HepG2 (cell line): ENCODE measurements around the gene BACH2. TPM values are rescaled to one million over a fixed set of nuclear protein-coding genes. Genes with fewer than 3 reads are reported as not detected.

Experiments used
- ATAC-seq: fragments of 200-7000 bp; cut with Tn5 transposase; 3 replicates; pipeline ENCODE4 v1.9.1; 2020; ENCODE audit warnings: mild to moderate bottlenecking, moderate library complexity
- BruUV-seq: library from RNA; stranded (reverse); fragments of 400-500 nt; replicated peaks from 2 replicates; lab custom pipeline; 2021; lab: Mats Ljungman, UMichigan
- CTCF ChIA-PET: fragments of 300-600 bp; formaldehyde crosslinking; extraction: SDS; loops from one replicate; lab custom pipeline; 2021; ENCODE audit warnings: low total read pairs, inconsistent platforms, low intra/inter-chr PET ratio; lab: Yijun Ruan, JAX
- POLR2A ChIA-PET: fragments of 350-600 bp; sonication (Branson Sonifier 250); formaldehyde crosslinking; loops from one replicate; lab custom pipeline; 2020; ENCODE audit warnings: antibody characterized with exemption, inconsistent platforms; lab: Yijun Ruan, JAX
- DNase-seq: peaks from one replicate; pipeline ENCODE4 v3.0.0-alpha.2; 2015; ENCODE audit warnings: low spot score
- FAIRE-seq: peaks from 3 replicates; lab custom pipeline; 2011; peaks lifted over from hg19 to GRCh38; lab: Jason Lieb, UNC
- H2AFZ ChIP-seq: one replicate; pipeline ENCODE4 v1.6.1; 2011; ENCODE audit warnings: low read length, inconsistent platforms
- H3K27ac ChIP-seq: fragments of 300-600 bp; 3 replicates; pipeline ENCODE4 v1.8.0; 2011; ENCODE audit warnings: mixed run types, mild to moderate bottlenecking, mixed read lengths, low read length, inconsistent platforms; ENCODE audit not compliant: insufficient read depth; ENCODE audit errors: extremely low read length
- H3K27me3 ChIP-seq, 2 experiments: fragments of 200-600 bp in 1 of 2; 2 replicates in 1 of 2; 3 replicates in 1 of 2; pipeline versions ENCODE4 v1.6.0 to v1.8.0; 2011; ENCODE audit warnings: low read length in 2 of 2, mild to moderate bottlenecking in 2 of 2, moderate library complexity in 2 of 2, inconsistent platforms in 1 of 2; ENCODE audit not compliant: insufficient read depth in 2 of 2, control insufficient read depth in 1 of 2
- H3K36me3 ChIP-seq, 2 experiments: fragments of 200-600 bp in 1 of 2; replicated peaks in 1 of 2; 2 replicates in 1 of 2; 3 replicates in 1 of 2; pipeline versions ENCODE4 v1.5.1 to v1.8.0; 2011; ENCODE audit warnings: low read length in 2 of 2, inconsistent platforms in 1 of 2; ENCODE audit not compliant: insufficient read depth in 2 of 2, control insufficient read depth in 1 of 2
- H3K4me1 ChIP-seq: 2 replicates; pipeline ENCODE4 v1.5.1; 2012; ENCODE audit warnings: low read length, inconsistent platforms; ENCODE audit not compliant: insufficient read depth
- H3K4me2 ChIP-seq: 2 replicates; pipeline ENCODE4 v1.6.0; 2011; ENCODE audit warnings: low read depth, low read length, inconsistent platforms
- H3K4me3 ChIP-seq, 3 experiments: fragments of 200-600 bp in 1 of 3; sonication (generic), shearing (Covaris generic) in 1 of 3; replicated peaks in 1 of 3; 2 replicates each; pipeline ENCODE4 v1.5.1; 2011 to 2016; ENCODE audit warnings: low read length in 3 of 3, inconsistent platforms in 2 of 3, low read depth in 2 of 3, mild to moderate bottlenecking in 2 of 3, control low read depth in 1 of 3, mixed read lengths in 1 of 3; ENCODE audit not compliant: insufficient read depth in 1 of 3
- H3K79me2 ChIP-seq: one replicate; pipeline ENCODE4 v1.6.1; 2011; ENCODE audit warnings: low read length, inconsistent platforms; ENCODE audit not compliant: insufficient read depth
- H3K9ac ChIP-seq: 2 replicates; pipeline ENCODE4 v1.6.0; 2011; ENCODE audit warnings: mild to moderate bottlenecking, low read depth, low read length, inconsistent platforms; ENCODE audit not compliant: insufficient read depth
- H3K9me3 ChIP-seq: 2 replicates; pipeline ENCODE4 v1.5.1; 2012; ENCODE audit warnings: mild to moderate bottlenecking, low read length
- H4K20me1 ChIP-seq: 2 replicates; pipeline ENCODE4 v1.6.0; 2011; ENCODE audit warnings: inconsistent platforms, mild to moderate bottlenecking, low read length, moderate library complexity; ENCODE audit not compliant: insufficient read depth
- BRF2 ChIP-seq: sonication (generic); formaldehyde crosslinking; IDR thresholded peaks from 2 replicates; pipeline ENCODE4 v1.8.1; 2022; ENCODE audit warnings: mild to moderate bottlenecking, missing genetic modification reagents
- HDAC6 ChIP-seq: fragments of 200-600 bp; sonication (generic); IDR thresholded peaks from 2 replicates; pipeline ENCODE4 v1.7.0; 2017; ENCODE audit warnings: mild to moderate bottlenecking, antibody characterized with exemption, low read length, low read depth
- KLF13 ChIP-seq: sonication (generic); formaldehyde crosslinking; IDR thresholded peaks from 2 replicates; pipeline ENCODE4 v1.4.0; 2020; ENCODE audit warnings: mild to moderate bottlenecking, missing genetic modification reagents
- NRL ChIP-seq: sonication (generic); formaldehyde crosslinking; IDR thresholded peaks from 2 replicates; pipeline ENCODE4 v1.5.0; 2020; ENCODE audit warnings: missing genetic modification reagents, mild to moderate bottlenecking, moderate library complexity, borderline replicate concordance
- ZFAT ChIP-seq: sonication (generic); formaldehyde crosslinking; conservative IDR thresholded peaks from 2 replicates; pipeline ENCODE4 v1.8.1; 2023; ENCODE audit warnings: missing genetic modification reagents, inconsistent platforms
- ZNF615 ChIP-seq: sonication (generic); formaldehyde crosslinking; IDR thresholded peaks from 2 replicates; pipeline ENCODE4 v1.5.0; 2020; ENCODE audit warnings: mild to moderate bottlenecking, missing genetic modification reagents, borderline replicate concordance
- WGBS: methylation state at CpG from one replicate; pipeline ENCODE4 v1.1.6; 2017; ENCODE audit warnings: low lambda C conversion rate; 5-methylcytosine and 5-hydroxymethylcytosine counted together
- in situ Hi-C: cut with HindIII; loops from 2 replicates; pipeline ENCODE4 v1.10.0; 2017; ENCODE audit warnings: low pct_unique_long_range_greater_than_20kb; ENCODE audit not compliant: extremely low pct_ligation_motif_present
- intact Hi-C: fragments of 100-400 bp; cut with micrococcal nuclease; formaldehyde crosslinking; loops from one replicate; pipeline ENCODE4 v1.10.0; 2022; ENCODE audit not compliant: unreplicated experiment
- polyA plus RNA-seq, 8 experiments: library from polyadenylated mRNA; depleted of rRNA in 3 of 8; stranded (reverse) in 7 of 8; unstranded in 1 of 8; fragments of >200 nt; fragmentation: Illumina TruSeq in 4 of 8; extraction: Trizol in 4 of 8; gene quantifications; 2 replicates each; pipeline versions ENCODE4 v1.2.1 to v1.2.3, GENCODE V29; 2011 to 2016; ENCODE audit warnings: low read depth in 4 of 8, missing spikeins in 1 of 8, mixed read lengths in 1 of 8; ENCODE audit not compliant: insufficient read depth in 1 of 8
- total RNA-seq, 5 experiments: library from RNA; depleted of rRNA; stranded (reverse); fragments of >200 nt; fragmentation: Illumina TruSeq; extraction: Trizol; gene quantifications; 2 replicates each; pipeline ENCODE4 v1.2.3, GENCODE V29; 2016; ENCODE audit warnings: low read depth in 1 of 5
- TF ChIP-seq, protein P1 (sequence below): sonication (generic); formaldehyde crosslinking; IDR thresholded peaks from 2 replicates; pipeline ENCODE4 v1.8.1; 2023; ENCODE audit warnings: mild to moderate bottlenecking, inconsistent platforms, moderate library complexity, missing genetic modification reagents, borderline replicate concordance

Gene BACH2
- total and polyA plus RNA-seq, 2 of the 13 experiments (the other 11 are each of a cell fraction or from before 2014, with no cell fraction given) = 0.01 TPM; not detected in 1

DNA sequence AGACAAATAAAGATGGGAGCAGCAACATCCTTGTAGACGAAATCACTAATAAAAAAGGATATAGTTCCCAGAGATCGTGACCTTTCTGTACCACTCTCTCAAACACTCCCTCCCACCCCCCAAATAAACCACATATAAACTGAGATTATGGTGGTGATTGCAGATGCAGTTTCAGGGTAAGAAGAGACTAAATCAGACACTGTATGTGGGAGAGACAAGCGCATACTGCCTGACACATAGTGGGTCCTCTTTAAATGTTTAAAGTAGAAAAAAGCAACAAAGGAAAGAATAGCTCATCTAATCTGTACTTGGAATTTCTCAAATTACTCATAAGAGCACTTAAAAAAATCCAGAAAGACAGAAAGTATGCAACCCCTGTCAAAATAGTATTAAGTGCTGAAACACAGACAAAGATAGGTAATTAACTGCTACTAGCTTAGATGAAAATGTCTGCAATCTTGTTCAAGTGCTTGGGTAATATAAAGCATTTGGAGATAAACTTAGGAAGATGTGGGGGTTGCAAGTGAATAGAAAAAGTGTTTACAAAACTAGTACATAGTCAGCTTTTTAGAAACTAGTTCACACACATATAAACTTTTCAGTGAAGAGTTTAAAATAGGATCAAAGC, 151.6 kb downstream of the BACH2 start:
- Histone ChIP-seq H3K9ac (no peak overlapping the region), H3K27ac (no peak overlapping the region), H3K4me3 (no peak overlapping the region), H3K4me1 (peaks cover 8% of the 10 kb centered on the region; the same call in 1 of the 2 replicates), H3K4me2 (no peak overlapping the region), H3K27me3 (no peaks in the 10 kb centered on the region; a peak in 2 of 5 replicates), H3K36me3 (no peaks in the 10 kb centered on the region)
- no peak for ATAC-seq
- in situ Hi-C loops = no loop called here
- TF ChIP-seq, protein P1, sequence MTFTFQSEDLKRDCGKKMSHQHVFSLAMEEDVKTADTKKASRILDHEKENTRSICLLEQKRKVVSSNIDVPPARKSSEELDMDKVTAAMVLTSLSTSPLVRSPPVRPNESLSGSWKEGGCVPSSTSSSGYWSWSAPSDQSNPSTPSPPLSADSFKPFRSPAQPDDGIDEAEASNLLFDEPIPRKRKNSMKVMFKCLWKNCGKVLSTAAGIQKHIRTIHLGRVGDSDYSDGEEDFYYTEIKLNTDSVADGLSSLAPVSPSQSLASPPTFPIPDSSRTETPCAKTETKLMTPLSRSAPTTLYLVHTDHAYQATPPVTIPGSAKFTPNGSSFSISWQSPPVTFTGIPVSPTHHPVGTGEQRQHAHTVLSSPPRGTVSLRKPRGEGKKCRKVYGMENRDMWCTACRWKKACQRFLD (CRISPR knock-in tag) = no peak
- TF ChIP-seq BRF2 (no peak), NRL (CRISPR knock-in tag) (no peak), ZFAT (CRISPR knock-in tag) (no peak), ZNF615 (CRISPR knock-in tag) (no peak), HDAC6 (no peak), KLF13 (CRISPR knock-in tag) (no peak)
- TF ChIP-seq, all 625 proteins: peak for 0
- Histone ChIP-seq H4K20me1 (no peaks in the 10 kb centered on the region), H2AFZ (no peak overlapping the region), H3K9me3 (no peaks in the 10 kb centered on the region), H3K79me2 (no peaks in the 10 kb centered on the region)
- FAIRE-seq = no peak
- DNase-seq = no peak
- 35% methylated on average over 3 of the region's 3 CpGs for WGBS
- ChIA-PET CTCF (no interaction called here), POLR2A (no interaction called here)
- BruUV-seq = no TSS peak
- intact Hi-C loops = no loop called here
